Keratinocyte (primary cell): ENCODE data around the gene SSUH2. TPM values are rescaled to one million over a fixed set of nuclear protein-coding genes. Genes with fewer than 3 reads are reported as not detected.

Source experiments
- DNase-seq: peaks from one replicate; pipeline ENCODE4 v3.0.0-alpha.2; 2011; ENCODE audit warnings: low read depth, missing footprints, low spot score
- FAIRE-seq: peaks from 2 replicates; lab custom pipeline; 2011; peaks lifted over from hg19 to GRCh38; lab: Jason Lieb, UNC
- H2AFZ ChIP-seq: 2 replicates; pipeline ENCODE4 v1.6.0; 2012; ENCODE audit warnings: low read length, control low read depth, inconsistent platforms; ENCODE audit not compliant: control insufficient read depth
- H3K27ac ChIP-seq: 2 replicates; pipeline ENCODE4 v1.5.1; 2011; ENCODE audit warnings: low read length; ENCODE audit not compliant: control insufficient read depth, insufficient read depth
- H3K27me3 ChIP-seq: 3 replicates; pipeline ENCODE4 v1.6.0; 2011; ENCODE audit warnings: low read length; ENCODE audit not compliant: control insufficient read depth, insufficient read depth; ENCODE audit errors: extremely low read depth
- H3K36me3 ChIP-seq, 2 experiments: 2 replicates in 1 of 2; 3 replicates in 1 of 2; pipeline ENCODE4 v1.5.1; 2011; ENCODE audit warnings: low read length in 2 of 2, mild to moderate bottlenecking in 1 of 2; ENCODE audit not compliant: control insufficient read depth in 2 of 2, insufficient read depth in 2 of 2; ENCODE audit errors: extremely low read depth in 1 of 2
- H3K4me1 ChIP-seq: 3 replicates; pipeline ENCODE4 v1.5.1; 2011; ENCODE audit warnings: low read length; ENCODE audit not compliant: control insufficient read depth, insufficient read depth; ENCODE audit errors: extremely low read depth
- H3K4me2 ChIP-seq: 3 replicates; pipeline ENCODE4 v1.6.0; 2011; ENCODE audit warnings: low read depth, low read length; ENCODE audit not compliant: control insufficient read depth, insufficient read depth; ENCODE audit errors: extremely low read depth
- H3K4me3 ChIP-seq, 3 experiments: fragments of 200-600 bp in 1 of 3; sonication (generic) in 1 of 3; 2 replicates in 2 of 3; 3 replicates in 1 of 3; pipeline ENCODE4 v1.5.1; 2011 to 2016; ENCODE audit warnings: low read length in 3 of 3, mild to moderate bottlenecking in 3 of 3, control low read depth in 2 of 3, inconsistent platforms in 1 of 3, low read depth in 1 of 3, mixed read lengths in 1 of 3, mixed run types in 1 of 3, moderate library complexity in 1 of 3; ENCODE audit not compliant: control insufficient read depth in 2 of 3, insufficient read depth in 2 of 3; ENCODE audit errors: extremely low read depth in 1 of 3
- H3K79me2 ChIP-seq: 2 replicates; pipeline ENCODE4 v1.6.0; 2012; ENCODE audit warnings: low read length; ENCODE audit not compliant: control insufficient read depth, insufficient read depth
- H3K9ac ChIP-seq: 3 replicates; pipeline ENCODE4 v1.6.0; 2011; ENCODE audit warnings: low read length; ENCODE audit not compliant: control insufficient read depth, insufficient read depth; ENCODE audit errors: extremely low read depth
- H3K9me1 ChIP-seq: 3 replicates; pipeline ENCODE4 v1.6.0; 2011; ENCODE audit warnings: low read length; ENCODE audit not compliant: control insufficient read depth, insufficient read depth; ENCODE audit errors: extremely low read depth
- H3K9me3 ChIP-seq: 2 replicates; pipeline ENCODE4 v1.5.1; 2012; ENCODE audit warnings: low read depth, low read length; ENCODE audit not compliant: control insufficient read depth
- H4K20me1 ChIP-seq: 3 replicates; pipeline ENCODE4 v1.6.0; 2011; ENCODE audit warnings: low read length; ENCODE audit not compliant: control insufficient read depth, insufficient read depth; ENCODE audit errors: extremely low read depth
- CTCF ChIP-seq, 3 experiments: IDR thresholded peaks in 1 of 3; conservative IDR thresholded peaks in 1 of 3; optimal IDR thresholded peaks in 1 of 3; 2 replicates in 2 of 3; 3 replicates in 1 of 3; pipeline versions ENCODE3 to v1.5.1; 2011; ENCODE audit warnings: low read length in 3 of 3, mild to moderate bottlenecking in 3 of 3, moderate library complexity in 2 of 3, control low read depth in 1 of 3, inconsistent platforms in 1 of 3; ENCODE audit not compliant: insufficient read depth in 2 of 3; ENCODE audit errors: extremely low read depth in 1 of 3
- EZH2 ChIP-seq: IDR thresholded peaks from one replicate; pipeline ENCODE4 v1.6.1; 2012; ENCODE audit warnings: inconsistent platforms, mild to moderate bottlenecking, low read length, moderate library complexity
- dilution Hi-C: fragments of 300-500 bp; cut with MboI; formaldehyde crosslinking; loops from one replicate; pipeline ENCODE4 v1.7.0; 2020; ENCODE audit warnings: low sequenced_read_pairs; ENCODE audit not compliant: extremely low pct_ligation_motif_present
- polyA plus RNA-seq, 5 experiments: library from polyadenylated mRNA; depleted of rRNA in 3 of 5; stranded (reverse) in 3 of 5; stranded (forward) in 1 of 5; unstranded in 1 of 5; fragments of >200 nt; gene quantifications; 1 replicate in 1 of 5; 2 replicates in 3 of 5; 3 replicates in 1 of 5; pipeline versions ENCODE4 v1.2.1 to v1.2.3, GENCODE V29; 2011 to 2012; ENCODE audit warnings: missing spikeins in 2 of 5, low read depth in 1 of 5, low replicate concordance in 1 of 5

SSUH2 gene
- polyA plus RNA-seq, 1 donor (not counting 4 experiments of a cell fraction or from before 2014, with no cell fraction given), result 0.09 TPM

- Histone ChIP-seq H2AFZ (no peak overlapping the region), H3K9ac (no peak overlapping the region), H3K9me3 (no peaks in the 10 kb centered on the region), H4K20me1 (no peaks in the 10 kb centered on the region), H3K36me3 (no peaks in the 10 kb centered on the region), H3K4me3 (no peak overlapping the region), H3K9me1 (no peaks in the 10 kb centered on the region), H3K27ac (no peak overlapping the region), H3K4me1 (no peaks in the 10 kb centered on the region), H3K4me2 (no peak overlapping the region), H3K27me3 (peaks cover 29% of the 10 kb centered on the region), H3K79me2 (no peaks in the 10 kb centered on the region)
- dilution Hi-C loops, result no loop called here
- no peak for DNase-seq
- no peak for TF ChIP-seq EZH2
- no peak for TF ChIP-seq CTCF (optimal IDR thresholded peaks at IDR 0.05 in 1 of 3, IDR thresholded peaks at IDR 0.05 in 1 of 3, conservative IDR thresholded peaks at IDR 0.05 in 1 of 3; ENCODE audit: extremely low read depth in 1 of 3, insufficient read depth in 2 of 3, low read length in 3 of 3)
- no peak for FAIRE-seq
Measured at GRCh38 chr3:8647137-8647985, 2.8 kb upstream of the SSUH2 start.

- H3K4me2 ChIP-seq, result no peak overlapping the region
- no peak overlapping the region for H3K4me3 ChIP-seq
- no peaks in the 10 kb centered on the region for H4K20me1 ChIP-seq
- H3K36me3 ChIP-seq, result no peaks in the 10 kb centered on the region
- H3K9me1 ChIP-seq, result no peaks in the 10 kb centered on the region
- no peak for TF ChIP-seq CTCF (optimal IDR thresholded peaks at IDR 0.05 in 1 of 3, IDR thresholded peaks at IDR 0.05 in 1 of 3, conservative IDR thresholded peaks at IDR 0.05 in 1 of 3; ENCODE audit: extremely low read depth in 1 of 3, insufficient read depth in 2 of 3, low read length in 3 of 3)
- TF ChIP-seq EZH2, result no peak
- no peaks in the 10 kb centered on the region for H3K9me3 ChIP-seq
- dilution Hi-C loops, result no loop called here
- DNase-seq, result no peak
- H3K27ac ChIP-seq, result no peak overlapping the region
- H3K9ac ChIP-seq, result no peak overlapping the region
- no peak overlapping the region for H2AFZ ChIP-seq
- H3K79me2 ChIP-seq, result no peaks in the 10 kb centered on the region
- no peak for FAIRE-seq
- H3K4me1 ChIP-seq, result no peaks in the 10 kb centered on the region
- H3K27me3 ChIP-seq, result peaks cover 25% of the 10 kb centered on the region
Measured at GRCh38 chr3:8646313-8646938, 1.8 kb upstream of the SSUH2 start.
